OCI-LY1 (cell line): ENCODE measurements around the gene SIRT7.

Experiments
- H2AFZ ChIP-seq: fragments of 200-600 bp; sonication (generic), shearing (Covaris generic); 2 replicates; pipeline ENCODE4 v1.6.0; 2014; ENCODE audit warnings: antibody characterized with exemption, mild to moderate bottlenecking, low read length
- H3F3A ChIP-seq: fragments of 200-600 bp; sonication (generic), shearing (Covaris generic); 2 replicates; pipeline ENCODE4 v1.6.0; 2014; ENCODE audit warnings: mild to moderate bottlenecking, antibody characterized with exemption, low read length, moderate library complexity; ENCODE audit not compliant: insufficient read depth
- H3K27ac ChIP-seq: fragments of 200-600 bp; sonication (generic); 2 replicates; pipeline ENCODE4 v1.5.1; 2014; ENCODE audit warnings: low read length, mixed run types, mild to moderate bottlenecking, low read depth; ENCODE audit not compliant: poor library complexity, severe bottlenecking
- H3K27me3 ChIP-seq: fragments of 200-600 bp; sonication (generic); 2 replicates; pipeline ENCODE4 v1.6.0; 2014; ENCODE audit warnings: antibody characterized with exemption, mild to moderate bottlenecking, low read length, moderate library complexity; ENCODE audit not compliant: insufficient read depth
- H3K36me3 ChIP-seq: fragments of 200-600 bp; sonication (generic); 2 replicates; pipeline ENCODE4 v1.6.1; 2014; ENCODE audit warnings: mild to moderate bottlenecking, antibody characterized with exemption, low read length, moderate library complexity, mixed read lengths; ENCODE audit not compliant: insufficient read depth
- H3K4me1 ChIP-seq: fragments of 200-600 bp; sonication (generic); 2 replicates; pipeline ENCODE4 v1.5.1; 2014; ENCODE audit warnings: mild to moderate bottlenecking, low read length, moderate library complexity; ENCODE audit not compliant: insufficient read depth, severe bottlenecking
- H3K4me2 ChIP-seq: fragments of 200-600 bp; sonication (generic), shearing (Covaris generic); 2 replicates; pipeline ENCODE4 v1.6.1; 2014; ENCODE audit warnings: low read length
- H3K4me3 ChIP-seq: fragments of 200-600 bp; sonication (generic); 2 replicates; pipeline ENCODE4 v1.5.1; 2014; ENCODE audit warnings: low read length, low read depth, mild to moderate bottlenecking, mixed read lengths; ENCODE audit not compliant: poor library complexity, severe bottlenecking
- H3K79me2 ChIP-seq: fragments of 200-600 bp; shearing (Covaris generic); 2 replicates; pipeline ENCODE4 v1.6.1; 2016; ENCODE audit warnings: mixed run types, low read length, mixed read lengths; ENCODE audit not compliant: insufficient read depth
- H3K9ac ChIP-seq: fragments of 200-600 bp; sonication (generic), shearing (Covaris generic); 2 replicates; pipeline ENCODE4 v1.6.1; 2014; ENCODE audit warnings: mild to moderate bottlenecking, low read length, mixed read lengths
- H3K9me2 ChIP-seq: fragments of 200-600 bp; sonication (generic), shearing (Covaris generic); 2 replicates; pipeline ENCODE4 v1.6.1; 2014; ENCODE audit warnings: low read depth, mild to moderate bottlenecking, low read length, mixed read lengths
- H3K9me3 ChIP-seq: fragments of 200-600 bp; shearing (Covaris generic); 2 replicates; pipeline ENCODE4 v1.6.1; 2014; ENCODE audit warnings: low read length, mixed read lengths
- H4K20me1 ChIP-seq: fragments of 200-600 bp; sonication (generic), shearing (Covaris generic); 2 replicates; pipeline ENCODE4 v1.6.0; 2016; ENCODE audit warnings: mild to moderate bottlenecking, low read length; ENCODE audit not compliant: insufficient read depth
- CTCF ChIP-seq: fragments of 200-600 bp; sonication (generic), shearing (Covaris generic); IDR thresholded peaks from 2 replicates; pipeline ENCODE4 v1.5.1; 2017; ENCODE audit warnings: mild to moderate bottlenecking, antibody characterized with exemption, low read length, moderate library complexity, mixed read lengths
- EZH2 ChIP-seq: fragments of 200-600 bp; sonication (generic), shearing (Covaris generic); IDR thresholded peaks from 2 replicates; pipeline ENCODE4 v1.8.0; 2017; ENCODE audit warnings: borderline replicate concordance, mixed run types, mild to moderate bottlenecking, antibody characterized with exemption, low read length, moderate library complexity, mixed read lengths

The SIRT7 gene

GRCh38 chr17:81900181-81900820 is 17.7 kb downstream of the SIRT7 start:
- Histone ChIP-seq H3K27me3 (peaks cover 4% of the 10 kb centered on the region; the same call in 1 of the 2 replicates), H3K79me2 (no peaks in the 10 kb centered on the region), H3K27ac (no peak overlapping the region), H2AFZ (no peak overlapping the region), H3F3A (no peaks in the 10 kb centered on the region), H3K4me3 (no peak overlapping the region), H3K4me2 (no peak overlapping the region), H4K20me1 (no peaks in the 10 kb centered on the region), H3K4me1 (peaks cover 9% of the 10 kb centered on the region), H3K36me3 (peaks cover 66% of the 10 kb centered on the region), H3K9ac (no peak overlapping the region), H3K9me2 (no peaks in the 10 kb centered on the region), H3K9me3 (no peaks in the 10 kb centered on the region)
- TF ChIP-seq CTCF (no peak), EZH2 (no peak)

GRCh38 chr17:81899514-81900166 is 18.3 kb downstream of the SIRT7 start:
- no peaks in the 10 kb centered on the region for H3K9me2 ChIP-seq

GRCh38 chr17:81898885-81899284 is 19.1 kb downstream of the SIRT7 start:
- no peak overlapping the region for H3K9ac ChIP-seq
- no peaks in the 10 kb centered on the region for H3K9me3 ChIP-seq
- TF ChIP-seq CTCF, result no peak
- no peak for TF ChIP-seq EZH2
- H3K27me3 ChIP-seq, result peaks cover 4% of the 10 kb centered on the region; the same call in 1 of the 2 replicates
- no peaks in the 10 kb centered on the region for H4K20me1 ChIP-seq
- no peak overlapping the region for H3K27ac ChIP-seq
- H3K79me2 ChIP-seq, result no peaks in the 10 kb centered on the region
- H3K4me1 ChIP-seq, result peaks cover 14% of the 10 kb centered on the region
- H3K4me2 ChIP-seq, result no peak overlapping the region
- no peaks in the 10 kb centered on the region for H3K9me2 ChIP-seq
- no peak overlapping the region for H3K4me3 ChIP-seq
- peaks cover 54% of the 10 kb centered on the region for H3K36me3 ChIP-seq
- no peak overlapping the region for H2AFZ ChIP-seq
- no peaks in the 10 kb centered on the region for H3F3A ChIP-seq

More at GRCh38 chr17:81899514-81900166, 18.3 kb downstream of the SIRT7 start:
- no peak overlapping the region for H3K4me2 ChIP-seq
- no peaks in the 10 kb centered on the region for H3F3A ChIP-seq
- H3K9ac ChIP-seq, result no peak overlapping the region
- H3K4me3 ChIP-seq, result no peak overlapping the region
- no peak overlapping the region for H3K27ac ChIP-seq
- no peaks in the 10 kb centered on the region for H3K79me2 ChIP-seq
- H2AFZ ChIP-seq, result no peak overlapping the region
- TF ChIP-seq CTCF, result no peak
- no peak for TF ChIP-seq EZH2
- H3K9me3 ChIP-seq, result no peaks in the 10 kb centered on the region
- H3K4me1 ChIP-seq, result peaks cover 9% of the 10 kb centered on the region
- H4K20me1 ChIP-seq, result no peaks in the 10 kb centered on the region
- H3K27me3 ChIP-seq, result peaks cover 4% of the 10 kb centered on the region; the same call in 1 of the 2 replicates
- peaks cover 62% of the 10 kb centered on the region for H3K36me3 ChIP-seq
